Stomach (tissue), 4 donors: ENCODE measurements around the gene LCP2.

Experiments
- EP300 ChIP-seq: sonication (generic); formaldehyde crosslinking; IDR thresholded peaks from one replicate; pipeline ENCODE4 v1.6.1; 2017; ENCODE audit warnings: antibody characterized with exemption
- POLR2A ChIP-seq, 4 donors: fragments of 450-650 bp; IDR thresholded peaks; one replicate each; pipeline ENCODE4 v1.6.1; 2016; ENCODE audit warnings: antibody characterized with exemption in 4 of 4, control low read depth in 2 of 4, mild to moderate bottlenecking in 1 of 4, moderate library complexity in 1 of 4
- POLR2AphosphoS5 ChIP-seq, 3 donors: sonication (generic); formaldehyde crosslinking; IDR thresholded peaks; one replicate each; pipeline ENCODE4 v1.6.1; 2016; ENCODE audit warnings: antibody characterized with exemption in 3 of 3
- TF ChIP-seq, protein P1 (sequence below), 7 experiments: fragments of 450-650 bp in 4 of 7; fragments of 200-600 bp in 3 of 7; sonication (generic) in 3 of 7; IDR thresholded peaks; one replicate each; pipeline ENCODE4 v1.5.1; 2016 to 2019; ENCODE audit warnings: antibody characterized with exemption in 7 of 7, control low read depth in 2 of 7, mild to moderate bottlenecking in 1 of 7

DNA sequence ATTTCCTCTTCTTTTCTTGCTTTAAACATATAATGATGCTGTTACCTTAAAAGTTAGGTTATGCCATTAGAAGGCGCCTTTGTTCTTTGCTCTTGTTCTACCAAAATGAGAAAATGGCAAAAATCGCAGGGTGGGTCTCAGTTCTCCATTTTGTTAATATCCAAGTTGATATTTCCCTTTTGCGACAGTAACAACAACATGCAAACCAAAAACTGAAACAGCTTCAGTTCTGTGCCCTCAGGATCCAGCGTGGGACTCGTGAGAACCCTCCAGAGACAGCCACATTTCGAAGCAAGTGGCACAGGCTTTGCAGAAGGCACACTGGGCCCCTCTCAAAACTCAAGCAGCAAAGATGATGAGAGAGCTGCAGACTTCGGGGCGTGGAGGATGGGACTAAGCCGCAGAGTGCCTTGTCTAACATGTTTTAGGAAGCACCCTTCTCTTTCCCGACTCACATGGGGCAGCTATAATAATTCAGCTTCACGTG lies 33.0 kb upstream of the LCP2 start:
- TF ChIP-seq, protein P1, sequence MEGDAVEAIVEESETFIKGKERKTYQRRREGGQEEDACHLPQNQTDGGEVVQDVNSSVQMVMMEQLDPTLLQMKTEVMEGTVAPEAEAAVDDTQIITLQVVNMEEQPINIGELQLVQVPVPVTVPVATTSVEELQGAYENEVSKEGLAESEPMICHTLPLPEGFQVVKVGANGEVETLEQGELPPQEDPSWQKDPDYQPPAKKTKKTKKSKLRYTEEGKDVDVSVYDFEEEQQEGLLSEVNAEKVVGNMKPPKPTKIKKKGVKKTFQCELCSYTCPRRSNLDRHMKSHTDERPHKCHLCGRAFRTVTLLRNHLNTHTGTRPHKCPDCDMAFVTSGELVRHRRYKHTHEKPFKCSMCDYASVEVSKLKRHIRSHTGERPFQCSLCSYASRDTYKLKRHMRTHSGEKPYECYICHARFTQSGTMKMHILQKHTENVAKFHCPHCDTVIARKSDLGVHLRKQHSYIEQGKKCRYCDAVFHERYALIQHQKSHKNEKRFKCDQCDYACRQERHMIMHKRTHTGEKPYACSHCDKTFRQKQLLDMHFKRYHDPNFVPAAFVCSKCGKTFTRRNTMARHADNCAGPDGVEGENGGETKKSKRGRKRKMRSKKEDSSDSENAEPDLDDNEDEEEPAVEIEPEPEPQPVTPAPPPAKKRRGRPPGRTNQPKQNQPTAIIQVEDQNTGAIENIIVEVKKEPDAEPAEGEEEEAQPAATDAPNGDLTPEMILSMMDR (IDR thresholded peaks at IDR 0.05), result no peak
- TF ChIP-seq POLR2A (IDR thresholded peaks at IDR 0.05), result no peak
- no peak for TF ChIP-seq POLR2AphosphoS5 (IDR thresholded peaks at IDR 0.05)
- no peak for TF ChIP-seq EP300
